Cardiac fibroblast (primary cell): ENCODE data around the gene ADAM12.

ENCODE experiments used
- DNase-seq, 2 donors: peaks; one replicate each; pipeline versions ENCODE4 v3.0.0 to v3.0.0-alpha.2; 2010; ENCODE audit warnings: low read depth in 2 of 2
- H3K4me3 ChIP-seq, 2 donors: replicated peaks in 1 of 2; 1 replicate in 1 of 2; 2 replicates in 1 of 2; pipeline ENCODE4 v1.5.1; 2011; ENCODE audit warnings: low read depth in 2 of 2, low read length in 2 of 2, mild to moderate bottlenecking in 2 of 2, moderate library complexity in 1 of 2
- CTCF ChIP-seq: IDR thresholded peaks from one replicate; pipeline ENCODE4 v1.5.1; 2011; ENCODE audit warnings: low read depth, mild to moderate bottlenecking, low read length, inconsistent platforms

The ADAM12 gene

GRCh38 chr10:126130271-126130710, 258.0 kb downstream of the ADAM12 start:
- H3K4me3 ChIP-seq = no peak overlapping the region
- DNase-seq = peak; percentile 33 to 53
- no peak for TF ChIP-seq CTCF

GRCh38 chr10:126129026-126129425, 259.3 kb downstream of the ADAM12 start:
- no peak overlapping the region for H3K4me3 ChIP-seq
- TF ChIP-seq CTCF = no peak
- no peak for DNase-seq

- TF ChIP-seq CTCF = no peak
- H3K4me3 ChIP-seq = no peak overlapping the region
- DNase-seq = no peak
Observed at GRCh38 chr10:126128581-126128980, 259.7 kb downstream of the ADAM12 start.

- no peak for DNase-seq
Observed at GRCh38 chr10:126127481-126128029, 260.7 kb downstream of the ADAM12 start.

GRCh38 chr10:126126866-126127265, 261.4 kb downstream of the ADAM12 start:
- no peak for TF ChIP-seq CTCF
- no peak for DNase-seq
- no peak overlapping the region for H3K4me3 ChIP-seq

More at GRCh38 chr10:126127481-126128029, 260.7 kb downstream of the ADAM12 start:
- no peak for TF ChIP-seq CTCF
- H3K4me3 ChIP-seq = no peak overlapping the region

- no peak overlapping the region for H3K4me3 ChIP-seq
- TF ChIP-seq CTCF = no peak
- DNase-seq = no peak
Observed at GRCh38 chr10:126126023-126126422, 262.3 kb downstream of the ADAM12 start.

GRCh38 chr10:126124668-126125349, 263.5 kb downstream of the ADAM12 start:
- no peak for DNase-seq
- no peak overlapping the region for H3K4me3 ChIP-seq
- TF ChIP-seq CTCF = no peak
